T47D (cell line): ENCODE results near the gene EPAS1.

Source experiments
- DNase-seq, 2 experiments: peaks; one replicate each; pipeline versions ENCODE4 v3.0.0 to v3.0.0-alpha.2; 2011 to 2012; ENCODE audit warnings: low read depth in 1 of 2, low spot score in 1 of 2
- JUND ChIP-seq: IDR thresholded peaks from 2 replicates; pipeline ENCODE4 v1.6.1; 2012; ENCODE audit warnings: low read depth
- in situ Hi-C: cut with HindIII; loops from 2 replicates; pipeline ENCODE4 v1.10.0; 2016; ENCODE audit warnings: low sequenced_read_pairs, low pct_unique_long_range_greater_than_20kb

The EPAS1 gene

DNA sequence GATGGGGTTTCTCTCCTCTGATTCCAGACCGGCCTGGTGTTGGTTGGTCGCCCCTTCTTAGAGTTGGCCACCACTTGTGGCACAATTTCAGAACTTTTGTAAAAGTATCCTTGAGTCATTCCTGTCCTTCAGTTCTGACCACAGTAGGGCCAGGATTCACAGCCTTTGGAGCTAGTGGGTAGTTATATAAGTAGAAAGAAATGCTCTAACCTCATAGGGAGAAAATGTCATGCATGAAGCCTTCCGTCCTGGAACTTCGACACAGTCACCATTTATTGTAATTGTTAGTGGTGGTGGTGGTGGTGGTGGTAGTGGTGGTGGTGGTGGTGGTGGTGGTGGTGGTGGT lies 65.4 kb downstream of the EPAS1 start:
- in situ Hi-C loops, result no loop called here
- DNase-seq, result no peak
- no peak for TF ChIP-seq JUND

DNA sequence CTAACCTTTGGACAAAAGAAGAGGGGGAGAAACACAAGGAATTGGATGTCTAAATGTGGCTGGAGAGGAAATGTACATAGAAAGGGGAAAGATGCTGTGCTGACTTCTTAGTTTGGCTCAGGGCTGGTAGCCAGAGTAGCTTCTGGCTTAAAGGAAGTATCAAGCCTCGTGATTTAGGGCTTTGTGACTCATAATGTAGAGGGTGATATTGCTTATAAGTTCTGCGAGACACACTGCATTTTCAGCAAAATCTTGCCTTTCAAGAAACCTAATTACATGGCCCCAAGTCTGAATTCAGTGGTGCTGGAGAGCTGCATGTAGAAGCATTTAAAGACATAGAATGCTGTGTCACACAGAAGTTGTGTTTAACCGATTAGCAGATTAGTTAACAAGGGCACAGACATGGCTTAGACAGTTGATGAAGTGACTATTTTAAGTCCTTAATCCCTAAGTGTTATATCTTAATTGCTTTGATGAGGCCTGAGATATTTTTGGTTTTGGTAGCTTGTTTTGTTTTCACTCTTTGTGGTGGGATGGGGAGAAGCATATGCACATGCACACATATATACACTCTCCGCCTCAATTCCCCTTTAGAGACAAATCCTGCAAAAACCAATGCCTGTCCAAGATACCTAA lies 66.4 kb downstream of the EPAS1 start:
- in situ Hi-C loops, result no loop called here
- TF ChIP-seq JUND, result no peak
- DNase-seq, result no peak

DNA sequence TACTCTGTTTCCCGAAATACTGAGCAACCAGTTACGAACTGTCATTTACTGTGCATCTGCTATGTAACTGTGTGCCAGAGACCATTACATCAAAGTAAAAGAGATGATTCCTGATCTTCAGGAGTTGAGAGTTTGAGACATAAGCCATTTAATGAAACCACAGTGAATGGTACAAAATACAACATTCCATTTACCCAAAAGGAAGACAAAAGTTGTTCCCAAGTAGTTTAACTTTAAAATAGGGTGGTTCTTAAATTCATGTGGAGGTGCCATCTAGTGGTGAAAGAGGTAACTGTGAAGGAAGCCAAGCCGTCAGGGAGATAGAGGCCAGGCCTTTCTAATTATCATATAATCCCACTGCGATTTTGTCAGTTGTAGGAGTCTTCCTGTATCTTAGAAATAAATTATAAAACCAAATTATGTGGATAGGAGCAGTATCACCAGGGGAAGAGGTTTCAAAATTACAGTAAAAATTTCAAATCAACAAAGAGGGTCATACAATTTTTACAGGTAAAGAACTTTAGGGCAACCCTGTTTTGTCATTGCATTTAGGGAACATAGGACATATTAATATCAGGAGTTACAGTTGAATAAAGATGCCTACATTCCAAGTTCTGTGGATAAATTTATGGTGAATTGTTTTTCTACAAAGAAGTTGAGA lies 67.7 kb downstream of the EPAS1 start:
- in situ Hi-C loops, result no loop called here
- no peak for TF ChIP-seq JUND
- peak; percentile 24 to 55 for DNase-seq

DNA sequence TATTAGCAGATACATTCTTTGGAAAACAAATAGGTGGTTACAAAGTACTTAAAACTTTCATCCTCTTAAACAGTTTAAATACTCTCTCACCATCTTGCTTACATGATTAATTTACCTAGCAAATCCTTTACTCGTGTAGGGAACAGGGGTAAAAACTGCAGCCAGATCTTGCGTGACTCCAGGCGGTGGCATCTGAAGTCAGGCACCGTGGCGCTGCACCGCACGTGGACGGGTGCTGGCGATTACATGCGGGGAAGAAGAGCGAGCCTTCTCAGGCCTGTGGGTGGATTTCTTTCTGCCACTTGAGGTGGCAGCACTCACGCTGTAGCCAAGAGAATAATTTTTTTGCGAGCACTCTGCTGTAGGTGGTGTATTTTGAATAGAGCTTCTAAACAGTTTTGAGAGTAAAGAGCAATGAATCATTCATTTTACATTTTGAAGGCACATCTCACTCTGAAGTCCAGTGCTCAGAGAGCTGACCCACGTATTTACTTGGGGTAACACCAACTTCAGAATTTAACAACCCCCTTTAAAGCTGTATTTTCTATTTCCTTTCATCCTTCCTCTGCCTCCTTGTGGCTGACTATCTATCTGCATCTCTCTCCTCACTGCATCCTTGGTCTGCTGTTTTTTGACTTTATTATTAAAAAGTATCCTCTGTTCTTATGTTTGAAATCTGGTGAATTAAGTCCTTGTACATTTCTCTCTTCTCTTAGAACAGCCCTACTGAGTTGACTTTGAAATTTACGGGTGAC lies 68.9 kb downstream of the EPAS1 start:
- peak in 1 of 2 experiments; percentile 8 for DNase-seq
- no peak for TF ChIP-seq JUND
- in situ Hi-C loops, result no loop called here

DNA sequence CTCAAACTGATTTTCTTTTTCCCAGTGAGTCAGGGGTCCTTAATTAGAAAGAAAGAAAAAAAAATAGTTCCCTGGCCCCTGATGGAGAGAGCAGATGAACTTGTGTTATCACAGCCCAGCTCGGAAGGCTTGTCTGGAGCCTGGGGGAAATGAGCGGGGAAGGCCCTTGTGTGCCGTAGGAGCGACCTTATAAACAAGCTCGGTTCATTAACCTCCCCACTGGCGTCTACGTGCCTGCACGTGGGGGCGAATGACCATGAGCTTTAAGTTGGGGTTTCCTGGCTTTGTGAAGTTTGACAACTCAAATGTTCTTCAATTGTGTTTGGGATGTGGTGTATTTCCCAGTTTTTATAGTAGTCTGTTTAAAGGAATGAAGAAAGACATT lies 69.5 kb downstream of the EPAS1 start:
- TF ChIP-seq JUND, result no peak
- DNase-seq, result no peak
- in situ Hi-C loops, result no loop called here

DNA sequence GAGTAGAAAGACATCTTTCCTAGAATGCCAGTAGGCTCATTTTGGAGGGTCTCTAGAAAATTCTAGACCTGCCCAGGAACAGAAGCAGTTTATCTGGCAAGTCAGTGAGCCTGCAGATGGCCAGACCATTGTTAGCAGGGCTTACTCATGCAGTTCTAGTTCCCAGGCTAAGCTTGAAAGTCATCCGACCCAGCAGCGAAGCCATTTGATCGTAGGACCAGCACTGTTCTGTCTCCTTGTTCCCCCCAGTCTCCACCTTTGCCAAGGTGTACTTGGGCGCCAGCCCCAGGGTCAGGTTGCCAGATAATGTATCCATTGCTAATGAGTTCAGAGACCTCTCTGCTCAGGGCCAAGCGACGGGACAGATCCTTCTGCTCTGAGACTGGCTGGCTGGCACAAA lies 70.1 kb downstream of the EPAS1 start:
- in situ Hi-C loops, result no loop called here

DNA sequence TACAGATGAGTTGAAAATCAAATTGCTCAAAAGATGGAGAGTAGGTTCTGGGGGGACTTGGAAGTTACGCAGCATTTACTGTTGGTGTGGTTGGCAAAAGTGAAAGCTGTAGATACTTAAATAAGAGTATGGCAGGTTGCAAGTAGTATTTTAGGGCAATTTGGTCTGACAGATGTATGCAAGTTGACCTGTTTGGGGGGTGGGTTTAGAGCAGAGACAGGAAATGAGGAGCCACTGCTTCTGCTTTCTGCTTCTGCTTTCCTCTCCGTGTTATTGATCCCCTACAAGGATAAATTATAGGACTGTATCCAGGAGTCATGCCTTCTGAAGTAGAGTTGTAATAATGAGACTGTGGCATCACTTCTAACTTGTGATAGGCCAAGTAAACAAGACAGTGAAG lies 71.2 kb downstream of the EPAS1 start:
- in situ Hi-C loops, result no loop called here
- TF ChIP-seq JUND, result no peak

More for the DNA sequence above, 70.1 kb downstream of the EPAS1 start:
- no peak for DNase-seq
- TF ChIP-seq JUND, result no peak

DNA sequence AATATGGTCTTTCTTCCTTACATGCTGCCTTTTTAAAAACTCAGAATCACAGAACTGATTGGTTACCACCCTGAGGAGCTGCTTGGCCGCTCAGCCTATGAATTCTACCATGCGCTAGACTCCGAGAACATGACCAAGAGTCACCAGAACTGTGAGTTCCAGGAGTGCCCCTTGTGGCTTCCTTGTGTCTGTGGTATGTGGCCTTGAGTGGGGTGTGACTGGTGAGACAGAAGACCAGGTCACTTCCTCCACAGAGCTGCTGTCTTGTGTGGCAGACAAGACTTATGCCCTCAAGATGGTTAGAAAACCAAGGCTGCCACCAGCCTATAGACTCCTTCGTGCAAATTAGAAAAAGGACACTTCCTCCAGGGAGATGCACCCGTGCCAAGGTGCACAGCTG lies 72.6 kb downstream of the EPAS1 start:
- in situ Hi-C loops, result no loop called here
- peak in 1 of 2 experiments; percentile 5 for DNase-seq
- no peak for TF ChIP-seq JUND

More for the DNA sequence above, 71.2 kb downstream of the EPAS1 start:
- no peak for DNase-seq

DNA sequence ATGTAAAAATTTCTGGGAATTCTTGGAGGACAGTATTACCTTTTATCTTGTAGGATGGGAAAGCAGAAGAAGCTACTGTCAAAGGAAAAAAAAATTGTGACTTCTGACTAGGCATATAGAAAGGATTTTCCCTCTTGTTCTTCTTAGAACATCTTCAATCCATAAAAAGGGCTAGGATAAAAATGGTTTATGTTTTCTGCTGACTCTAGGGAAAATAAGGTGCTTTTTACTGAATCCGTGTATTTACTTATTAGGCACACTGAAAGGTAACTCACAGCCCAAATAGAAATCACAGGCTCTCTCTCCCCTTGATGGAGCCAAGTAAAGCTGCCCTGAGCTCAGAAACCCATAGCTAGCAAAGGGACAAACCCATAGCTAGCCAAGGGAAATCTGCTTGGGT lies 74.6 kb downstream of the EPAS1 start:
- TF ChIP-seq JUND, result no peak
- DNase-seq, result no peak
- in situ Hi-C loops, result no loop called here

DNA sequence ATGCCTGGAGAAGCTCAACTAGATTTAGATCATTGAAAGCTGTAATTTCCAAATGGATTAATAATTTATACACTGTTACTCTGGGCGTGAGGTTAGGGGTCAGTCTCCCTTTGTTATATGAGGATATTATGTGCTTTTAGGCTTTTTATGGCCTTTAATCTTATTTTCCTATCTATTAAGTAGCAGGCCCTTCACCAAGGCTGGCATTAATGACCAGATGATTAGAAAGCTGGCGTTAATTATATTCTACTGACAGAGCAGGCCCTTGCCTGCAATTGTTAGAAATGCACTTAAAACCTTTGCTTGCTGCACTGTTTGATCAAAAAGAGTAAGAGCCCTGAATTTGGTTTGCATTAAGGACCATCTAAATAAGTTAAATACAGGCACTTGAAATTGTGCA lies 75.3 kb downstream of the EPAS1 start:
- in situ Hi-C loops, result no loop called here
- no peak for TF ChIP-seq JUND
- DNase-seq, result no peak

DNA sequence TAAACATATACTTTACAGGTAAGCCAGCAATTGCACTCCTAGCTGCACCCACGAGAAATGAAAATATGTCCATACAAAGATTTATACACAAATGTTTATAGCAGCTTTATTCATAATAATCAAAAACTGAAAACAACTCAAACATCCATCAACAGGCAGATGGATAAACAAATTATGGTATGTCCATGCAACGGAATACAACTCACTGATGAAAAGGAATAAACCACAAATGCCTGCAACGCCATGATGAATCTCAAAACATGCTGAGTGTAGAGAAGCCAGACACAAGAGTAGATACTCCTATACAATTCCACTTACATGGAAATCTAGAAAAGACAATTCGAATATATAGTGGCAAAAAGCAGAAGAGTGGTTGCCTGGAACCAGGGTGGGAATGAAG lies 76.0 kb downstream of the EPAS1 start:
- DNase-seq, result no peak
- no peak for TF ChIP-seq JUND
- in situ Hi-C loops, result no loop called here

DNA sequence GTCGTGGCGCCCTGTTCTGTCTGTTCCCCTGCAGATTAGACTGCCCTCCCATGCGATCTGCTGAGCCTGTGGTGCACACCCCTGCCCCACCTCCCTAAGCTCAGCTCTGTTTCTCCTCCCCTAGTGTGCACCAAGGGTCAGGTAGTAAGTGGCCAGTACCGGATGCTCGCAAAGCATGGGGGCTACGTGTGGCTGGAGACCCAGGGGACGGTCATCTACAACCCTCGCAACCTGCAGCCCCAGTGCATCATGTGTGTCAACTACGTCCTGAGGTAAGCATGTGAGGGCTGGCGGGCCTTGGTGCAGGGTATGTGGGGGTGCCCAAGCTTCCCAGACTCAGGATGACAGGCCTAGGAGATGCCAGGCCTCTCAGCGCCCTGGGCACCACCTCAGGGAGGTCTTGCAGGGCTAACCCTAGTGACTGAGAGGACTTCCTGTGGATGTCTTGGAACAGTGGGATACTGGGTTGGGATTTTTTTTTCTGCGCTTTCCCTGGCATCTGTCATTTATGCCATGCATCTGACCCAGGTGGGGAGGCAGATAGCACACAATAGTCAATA lies 78.4 kb downstream of the EPAS1 start:
- in situ Hi-C loops, result no loop called here
- TF ChIP-seq JUND, result no peak
- DNase-seq, result no peak

DNA sequence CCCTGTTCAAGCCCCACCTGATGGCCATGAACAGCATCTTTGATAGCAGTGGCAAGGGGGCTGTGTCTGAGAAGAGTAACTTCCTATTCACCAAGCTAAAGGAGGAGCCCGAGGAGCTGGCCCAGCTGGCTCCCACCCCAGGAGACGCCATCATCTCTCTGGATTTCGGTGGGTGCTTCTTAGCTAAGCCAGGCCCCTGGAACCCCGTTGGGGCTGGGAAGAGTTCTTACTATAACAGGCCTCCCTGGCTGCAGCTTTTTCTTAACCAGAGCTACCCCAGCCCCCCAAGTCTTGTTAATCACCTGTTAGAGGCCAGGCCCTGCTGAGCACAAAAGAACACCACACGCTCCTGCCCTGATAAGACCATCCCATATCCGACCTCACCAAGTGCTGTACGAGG lies 79.4 kb downstream of the EPAS1 start:
- in situ Hi-C loops, result no loop called here
- DNase-seq, result no peak
- no peak for TF ChIP-seq JUND
